H1 (cell line): ENCODE measurements around the gene CSF2. TPM values are rescaled to one million over a fixed set of nuclear protein-coding genes. Genes with fewer than 3 reads are reported as not detected.
A peak's percentile ranks its signal among the peaks of the same experiment; 100 is the strongest.

Experiments
- CTCF ChIA-PET: fragments of 300-600 bp; sonication (Branson Sonifier 250); formaldehyde crosslinking; loops from one replicate; lab custom pipeline; 2021; ENCODE audit not compliant: partially characterized antibody; lab: Charles Lee
- POLR2A ChIA-PET: fragments of 300-600 bp; sonication (Branson Sonifier 250); formaldehyde crosslinking; loops from one replicate; lab custom pipeline; 2021; ENCODE audit warnings: inconsistent platforms; ENCODE audit not compliant: partially characterized antibody; lab: Charles Lee
- DNase-seq, 2 experiments: peaks; one replicate each; pipeline versions ENCODE4 v3.0.0 to v3.0.0-alpha.2; 2010 to 2022; ENCODE audit warnings: low spot score in 2 of 2, low read depth in 1 of 2, mixed read lengths in 1 of 2
- FAIRE-seq: peaks from 2 replicates; lab custom pipeline; 2011; peaks lifted over from hg19 to GRCh38; lab: Jason Lieb, UNC
- H2AFZ ChIP-seq: 2 replicates; pipeline ENCODE4 v1.8.1; 2012; ENCODE audit warnings: low read length, inconsistent platforms
- H2AK5ac ChIP-seq: 2 replicates; pipeline ENCODE4 v1.6.1; 2013; ENCODE audit warnings: low read depth, low read length
- H2BK120ac ChIP-seq: replicated peaks from 2 replicates; pipeline ENCODE3; 2013; ENCODE audit warnings: low read depth, low read length, inconsistent platforms
- H2BK12ac ChIP-seq: 2 replicates; pipeline ENCODE4 v1.6.1; 2013; ENCODE audit warnings: low read depth, low read length
- H2BK15ac ChIP-seq: 2 replicates; pipeline ENCODE4 v1.6.1; 2013; ENCODE audit warnings: low read length
- H2BK20ac ChIP-seq: 2 replicates; pipeline ENCODE4 v1.6.1; 2013; ENCODE audit warnings: low read length
- H2BK5ac ChIP-seq: 2 replicates; pipeline ENCODE4 v1.6.1; 2013; ENCODE audit warnings: low read depth, low read length
- H3K14ac ChIP-seq: 2 replicates; pipeline ENCODE4 v1.6.1; 2013; ENCODE audit warnings: inconsistent platforms; ENCODE audit not compliant: insufficient read length
- H3K18ac ChIP-seq: 2 replicates; pipeline ENCODE4 v1.6.1; 2013; ENCODE audit warnings: low read length; ENCODE audit errors: extremely low read depth
- H3K23ac ChIP-seq: 2 replicates; pipeline ENCODE4 v1.6.1; 2013; ENCODE audit warnings: inconsistent platforms; ENCODE audit not compliant: insufficient read length
- H3K23me2 ChIP-seq: 2 replicates; pipeline ENCODE4 v1.6.1; 2013; ENCODE audit warnings: low read depth, low read length
- H3K27ac ChIP-seq: 2 replicates; pipeline ENCODE4 v1.6.1; 2011; ENCODE audit warnings: low read depth, low read length, inconsistent platforms
- H3K27me3 ChIP-seq, 4 experiments: replicated peaks in 1 of 4; 1 replicate in 1 of 4; 2 replicates in 3 of 4; pipeline versions ENCODE4 v1.6.1 to v1.8.1; 2011 to 2013; ENCODE audit warnings: low read length in 3 of 4, mild to moderate bottlenecking in 3 of 4, inconsistent platforms in 2 of 4, mixed read lengths in 2 of 4, moderate library complexity in 1 of 4; ENCODE audit not compliant: control insufficient read depth in 3 of 4, insufficient read depth in 3 of 4; ENCODE audit errors: extremely low read depth in 1 of 4
- H3K36me3 ChIP-seq, 4 experiments: 2 replicates each; pipeline versions ENCODE4 v1.6.1 to v1.8.1; 2011 to 2013; ENCODE audit warnings: mild to moderate bottlenecking in 4 of 4, low read length in 3 of 4, moderate library complexity in 2 of 4, control low read depth in 1 of 4, inconsistent platforms in 1 of 4; ENCODE audit not compliant: insufficient read depth in 4 of 4, control insufficient read depth in 2 of 4
- H3K4ac ChIP-seq: replicated peaks from 2 replicates; pipeline ENCODE3; 2013; ENCODE audit warnings: low read length, low read depth, mixed read lengths, inconsistent platforms; ENCODE audit not compliant: insufficient read length
- H3K4me1 ChIP-seq, 4 experiments: replicated peaks in 1 of 4; 1 replicate in 1 of 4; 2 replicates in 3 of 4; pipeline versions ENCODE4 v1.6.1 to v1.8.1; 2011 to 2013; ENCODE audit warnings: low read length in 3 of 4, inconsistent platforms in 2 of 4, mixed read lengths in 1 of 4; ENCODE audit not compliant: insufficient read depth in 4 of 4, control insufficient read depth in 3 of 4
- H3K4me2 ChIP-seq, 2 experiments: 2 replicates each; pipeline versions ENCODE4 v1.6.1 to v1.8.1; 2011 to 2013; ENCODE audit warnings: low read depth in 2 of 2, low read length in 2 of 2, control low read depth in 1 of 2, inconsistent platforms in 1 of 2, mild to moderate bottlenecking in 1 of 2; ENCODE audit not compliant: insufficient read depth in 1 of 2
- H3K4me3 ChIP-seq, 4 experiments: fragments of 200-600, 300-600 bp in 1 of 4; sonication (generic), shearing (Covaris generic), sonication (Bioruptor Twin) in 1 of 4; 2 replicates each; pipeline versions ENCODE4 v1.5.1 to v1.8.1; 2011 to 2016; ENCODE audit warnings: low read length in 4 of 4, low read depth in 3 of 4, control low read depth in 2 of 4, inconsistent platforms in 2 of 4, mild to moderate bottlenecking in 2 of 4, mixed read lengths in 1 of 4, moderate library complexity in 1 of 4; ENCODE audit not compliant: insufficient read depth in 2 of 4; ENCODE audit errors: extremely low read depth in 1 of 4
- H3K56ac ChIP-seq: replicated peaks from 2 replicates; pipeline ENCODE3; 2013; ENCODE audit warnings: low read depth, mild to moderate bottlenecking, mixed read lengths, low read length, inconsistent platforms; ENCODE audit not compliant: insufficient read length
- H3K79me1 ChIP-seq: 2 replicates; pipeline ENCODE4 v1.6.1; 2013; ENCODE audit warnings: low read depth, low read length, control low read depth
- H3K79me2 ChIP-seq, 2 experiments: 2 replicates each; pipeline versions ENCODE4 v1.6.1 to v1.8.1; 2012 to 2013; ENCODE audit warnings: low read length in 2 of 2, mild to moderate bottlenecking in 2 of 2, inconsistent platforms in 1 of 2; ENCODE audit not compliant: insufficient read depth in 2 of 2, control insufficient read depth in 1 of 2
- H3K9ac ChIP-seq, 4 experiments: replicated peaks in 1 of 4; 1 replicate in 1 of 4; 2 replicates in 3 of 4; pipeline versions ENCODE4 v1.6.1 to v1.8.1; 2011 to 2013; ENCODE audit warnings: low read depth in 3 of 4, low read length in 3 of 4, control low read depth in 2 of 4, mild to moderate bottlenecking in 2 of 4, moderate library complexity in 2 of 4, inconsistent platforms in 1 of 4; ENCODE audit errors: extremely low read depth in 1 of 4
- H3K9me3 ChIP-seq, 2 experiments: 2 replicates each; pipeline versions ENCODE4 v1.6.1 to v1.8.1; 2012 to 2013; ENCODE audit warnings: mild to moderate bottlenecking in 2 of 2, moderate library complexity in 2 of 2, control low read depth in 1 of 2, inconsistent platforms in 1 of 2, low read depth in 1 of 2, low read length in 1 of 2, mixed read lengths in 1 of 2; ENCODE audit not compliant: insufficient read depth in 2 of 2
- H4K20me1 ChIP-seq, 2 experiments: replicated peaks in 1 of 2; 2 replicates each; pipeline versions ENCODE3 to v1.8.1; 2011 to 2013; ENCODE audit warnings: inconsistent platforms in 2 of 2, low read length in 2 of 2, mild to moderate bottlenecking in 1 of 2; ENCODE audit not compliant: insufficient read depth in 2 of 2, control insufficient read depth in 1 of 2
- H4K5ac ChIP-seq: 2 replicates; pipeline ENCODE4 v1.6.1; 2013; ENCODE audit warnings: low read length, low read depth, mixed read lengths, inconsistent platforms; ENCODE audit not compliant: insufficient read length
- H4K8ac ChIP-seq: 2 replicates; pipeline ENCODE4 v1.8.0; 2013; ENCODE audit warnings: mild to moderate bottlenecking, moderate library complexity, low read length, inconsistent platforms; ENCODE audit not compliant: insufficient read depth; ENCODE audit errors: extremely low read depth
- H4K91ac ChIP-seq: replicated peaks from 2 replicates; pipeline ENCODE3; 2013; ENCODE audit warnings: low read length, mixed read lengths, inconsistent platforms; ENCODE audit not compliant: insufficient read length
- ASH2L ChIP-seq: fragments of 200-600, 300-600 bp; sonication (generic); IDR thresholded peaks from one replicate; pipeline ENCODE4 v1.7.1; 2017; ENCODE audit warnings: low read length
- BCL11A ChIP-seq, 2 experiments: IDR thresholded peaks; one replicate each; pipeline ENCODE4 v1.6.1; 2011; ENCODE audit warnings: low read depth in 2 of 2, low read length in 2 of 2, mild to moderate bottlenecking in 2 of 2
- BRCA1 ChIP-seq: IDR thresholded peaks from 2 replicates; pipeline ENCODE4 v1.6.1; 2012; ENCODE audit warnings: low read depth, low read length, improper control_type of control experiment
- CEBPB ChIP-seq: IDR thresholded peaks from 2 replicates; pipeline ENCODE4 v1.6.1; 2012; ENCODE audit warnings: low read depth, low read length
- CREB1 ChIP-seq: IDR thresholded peaks from 2 replicates; pipeline ENCODE4 v1.6.1; 2012; ENCODE audit warnings: inconsistent platforms
- EGR1 ChIP-seq: IDR thresholded peaks from 2 replicates; pipeline ENCODE4 v1.6.1; 2011; ENCODE audit warnings: low read depth, low read length, borderline replicate concordance
- GABPA ChIP-seq: IDR thresholded peaks from 2 replicates; pipeline ENCODE4 v1.6.1; 2011; ENCODE audit warnings: mild to moderate bottlenecking, low read length, moderate library complexity, borderline replicate concordance; ENCODE audit not compliant: insufficient read depth
- POLR2AphosphoS5 ChIP-seq: IDR thresholded peaks from 2 replicates; pipeline ENCODE4 v1.6.1; 2011; ENCODE audit warnings: low read depth, low read length
- SIN3A ChIP-seq, 2 experiments: IDR thresholded peaks in 1 of 2; conservative IDR thresholded peaks in 1 of 2; 2 replicates each; pipeline ENCODE4 v1.6.1; 2011 to 2012; ENCODE audit warnings: low read length in 2 of 2, improper control_type of control experiment in 1 of 2, low read depth in 1 of 2, mild to moderate bottlenecking in 1 of 2
- SIRT6 ChIP-seq: IDR thresholded peaks from one replicate; pipeline ENCODE4 v1.7.1; 2012; ENCODE audit warnings: low read length, inconsistent platforms
- TEAD4 ChIP-seq: IDR thresholded peaks from 2 replicates; pipeline ENCODE4 v1.6.1; 2012; ENCODE audit warnings: low read depth, low read length, inconsistent platforms, mixed read lengths
- WGBS, 2 experiments: shearing (Covaris generic) in 1 of 2; methylation state at CpG; one replicate each; pipeline versions ENCODE4 v1.1.6 to v1.1.7; 2013 to 2015; ENCODE audit warnings: low lambda C conversion rate in 2 of 2, mixed read lengths in 2 of 2, inconsistent platforms in 1 of 2, low coverage in 1 of 2, missing lambda C conversion rate in 1 of 2; ENCODE audit not compliant: insufficient replicate concordance in 2 of 2, insufficient coverage in 1 of 2, insufficient read length in 1 of 2; ENCODE audit errors: extremely low coverage in 1 of 2, missing lambda C conversion rate in 1 of 2; 5-methylcytosine and 5-hydroxymethylcytosine counted together
- polyA plus RNA-seq, 7 experiments: library from polyadenylated mRNA; depleted of rRNA in 3 of 7; stranded (reverse) in 5 of 7; unstranded in 2 of 7; fragments of >200 nt in 5 of 7; fragments of 200-250 nt in 2 of 7; gene quantifications; 1 replicate in 5 of 7; 2 replicates in 1 of 7; 4 replicates in 1 of 7; pipeline versions ENCODE4 v1.2.1 to v1.2.3, GENCODE V29; 2011 to 2013; ENCODE audit warnings: missing spikeins in 2 of 7, mixed read lengths in 2 of 7
- total RNA-seq: library from RNA; stranded (reverse); fragmentation: NEBNext Ultra II Directional; extraction: Animal tissue kit (Norgen Biotek cat#: 25700); gene quantifications from 2 replicates; pipeline ENCODE4 v1.2.1, GENCODE V29; 2021
- TF ChIP-seq, protein P1 (sequence below): IDR thresholded peaks from 2 replicates; pipeline ENCODE4 v1.6.1; 2011; ENCODE audit warnings: low read length, improper control_type of control experiment

Gene CSF2
- total and polyA plus RNA-seq, 2 of the 8 experiments (the other 6 are each of a cell fraction or from before 2014, with no cell fraction given), result not detected

GRCh38 chr5:132056610-132057497 is 16.7 kb upstream of the CSF2 start:
- no peak for FAIRE-seq
- Histone ChIP-seq H3K23me2 (no peaks in the 10 kb centered on the region), H3K4me3 (no peak overlapping the region), H3K27me3 (no peaks in the 10 kb centered on the region), H3K18ac (no peak overlapping the region), H2BK20ac (no peak overlapping the region), H3K23ac (no peak overlapping the region), H3K4ac (no peak overlapping the region), H4K5ac (no peak overlapping the region), H2AFZ (no peak overlapping the region), H3K79me2 (no peaks in the 10 kb centered on the region), H3K56ac (no peak overlapping the region), H3K9ac (no peak overlapping the region), H3K9me3 (no peaks in the 10 kb centered on the region), H2AK5ac (no peak overlapping the region), H2BK12ac (no peak overlapping the region), H4K91ac (no peak overlapping the region), H3K4me2 (no peak overlapping the region), H4K20me1 (no peaks in the 10 kb centered on the region), H3K27ac (no peak overlapping the region), H4K8ac (peak overlapping the region; percentile 36; the same call in 1 of the 2 replicates), H2BK15ac (no peak overlapping the region), H3K36me3 (no peaks in the 10 kb centered on the region), H2BK5ac (no peak overlapping the region), H3K4me1 (no peaks in the 10 kb centered on the region; a peak in 1 of 7 replicates), H3K14ac (no peak overlapping the region), H2BK120ac (no peak overlapping the region), H3K79me1 (no peaks in the 10 kb centered on the region)
- DNase-seq, result no peak
- POLR2A ChIA-PET, result no interaction called here
- CTCF ChIA-PET, result interaction anchor here (0.7 to 4.3 kb wide), 2 partner anchors 7 to 66 kb away, joined by 3 to 31 read pairs; no protein-coding TSS in a partner anchor
- 97% methylated on average over 14 of the region's 14 CpGs; no CpG with 5 or more reads in 1 of the 2 experiments for WGBS, 2 experiments
- no peak for TF ChIP-seq CREB1
- no peak for TF ChIP-seq ASH2L
- no peak for TF ChIP-seq POLR2AphosphoS5
- TF ChIP-seq BCL11A (IDR thresholded peaks at IDR 0.05; ENCODE audit: low read depth in 2 of 2, low read length in 2 of 2), result no peak
- TF ChIP-seq, protein P1, sequence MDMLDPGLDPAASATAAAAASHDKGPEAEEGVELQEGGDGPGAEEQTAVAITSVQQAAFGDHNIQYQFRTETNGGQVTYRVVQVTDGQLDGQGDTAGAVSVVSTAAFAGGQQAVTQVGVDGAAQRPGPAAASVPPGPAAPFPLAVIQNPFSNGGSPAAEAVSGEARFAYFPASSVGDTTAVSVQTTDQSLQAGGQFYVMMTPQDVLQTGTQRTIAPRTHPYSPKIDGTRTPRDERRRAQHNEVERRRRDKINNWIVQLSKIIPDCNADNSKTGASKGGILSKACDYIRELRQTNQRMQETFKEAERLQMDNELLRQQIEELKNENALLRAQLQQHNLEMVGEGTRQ, result no peak
- TF ChIP-seq TEAD4, result no peak
- TF ChIP-seq SIRT6, result no peak
- TF ChIP-seq GABPA, result no peak
- TF ChIP-seq EGR1, result no peak
- TF ChIP-seq CEBPB, result no peak
- no peak for TF ChIP-seq SIN3A (conservative IDR thresholded peaks at IDR 0.05 in 1 of 2, IDR thresholded peaks at IDR 0.05 in 1 of 2; ENCODE audit: low read depth in 1 of 2, low read length in 2 of 2)
- TF ChIP-seq BRCA1, result no peak
